ENCODE data around the gene CIRBP. TPM values are rescaled to one million over a fixed set of nuclear protein-coding genes. Genes with fewer than 3 reads are reported as not detected.

Gene CIRBP
- total RNA-seq, 1 experiment from 2014 or later: 263 TPM

GRCh38 chr19:1255186-1256161, 13.7 kb upstream of the CIRBP start:
- peaks cover 25 to 67% (median 55%) of the 10 kb centered on the region in 3 experiments; a peak in 6 of 7 replicates for H3K36me3 Mint-ChIP-seq (ENCODE audit: insufficient read depth in 1 of 3, low read depth in 3 of 3)
- DNase-seq: no peak
- H3K27ac Mint-ChIP-seq: peak overlapping the region in 1 of 3 experiments; percentile 89; a peak in 2 of 7 replicates
- Histone ChIP-seq H3K23ac (ENCODE audit: insufficient read length, low read depth, low read length) (no peak overlapping the region), H2BK5ac (ENCODE audit: insufficient read length, low read length) (no peak overlapping the region), H3K4me2 (ENCODE audit: insufficient read depth, insufficient read length, low read length) (no peak overlapping the region), H3K79me1 (ENCODE audit: insufficient read depth, low read depth, low read length, poor library complexity, severe bottlenecking) (no peaks in the 10 kb centered on the region), H3K23me2 (ENCODE audit: insufficient read length, low read depth, low read length, poor library complexity, severe bottlenecking) (peaks cover 15% of the 10 kb centered on the region), H4K20me1 (ENCODE audit: control insufficient read depth, insufficient read depth, insufficient read length) (no peaks in the 10 kb centered on the region), H3K9ac (ENCODE audit: extremely low read depth, insufficient read length, low read length) (no peak overlapping the region), H4K8ac (replicated peaks; ENCODE audit: insufficient read length, low read depth, low read length) (no peak overlapping the region), H2BK12ac (ENCODE audit: insufficient read length, low read depth, low read length) (no peak overlapping the region), H2BK120ac (ENCODE audit: low read depth, low read length, poor library complexity, severe bottlenecking) (no peak overlapping the region), H3K27ac (ENCODE audit: insufficient read length, low read depth, low read length) (no peak overlapping the region), H2BK20ac (ENCODE audit: low read depth, low read length, poor library complexity, severe bottlenecking) (no peak overlapping the region), H3K14ac (ENCODE audit: insufficient read depth, low read length) (no peak overlapping the region), H3K9me3 (ENCODE audit: control insufficient read depth, low read depth, low read length) (no peaks in the 10 kb centered on the region), H4K5ac (ENCODE audit: insufficient read length, low read depth, low read length) (no peak overlapping the region), H2AK5ac (ENCODE audit: insufficient read length, low read length) (no peak overlapping the region), H3K4ac (ENCODE audit: low read depth, low read length) (no peak overlapping the region), H4K91ac (ENCODE audit: insufficient read length, low read depth, low read length) (no peak overlapping the region), H2BK15ac (ENCODE audit: low read depth, low read length) (no peak overlapping the region), H3K79me2 (ENCODE audit: insufficient read depth, low read length) (peaks cover 11% of the 10 kb centered on the region; the same call in 1 of the 2 replicates), H3K4me1 (ENCODE audit: insufficient read depth, low read length) (no peaks in the 10 kb centered on the region; the same call in 1 of the 2 replicates), H3K27me3 (ENCODE audit: insufficient read depth, low read length) (no peaks in the 10 kb centered on the region), H3K56ac (ENCODE audit: insufficient read length, low read depth, low read length) (no peak overlapping the region), H2AFZ (ENCODE audit: low read length) (no peak overlapping the region), H3T11ph (ENCODE audit: low read length) (no peak overlapping the region), H3K18ac (ENCODE audit: insufficient read length, low read depth, low read length) (no peak overlapping the region)
- H3K4me3 Mint-ChIP-seq: no peak overlapping the region
- no peaks in the 10 kb centered on the region; the same call in 1 of the 2 replicates for H3K27me3 Mint-ChIP-seq (ENCODE audit: low read depth)
- peaks cover 25 to 44% of the 10 kb centered on the region in 2 experiments for H3K4me1 Mint-ChIP-seq
- WGBS (ENCODE audit: extremely low coverage, insufficient read length, low lambda C conversion rate): no CpG with 5 or more reads among the region's 52 CpGs
- TF ChIP-seq CTCF (conservative IDR thresholded peaks at IDR 0.05): no peak
- H3K9me3 Mint-ChIP-seq: no peaks in the 10 kb centered on the region; a peak in 1 of 5 replicates
